WTC11 (cell line): Measurements from ENCODE around the gene RUBCN. TPM values are rescaled to one million over a fixed set of nuclear protein-coding genes. Genes with fewer than 3 reads are reported as not detected.
"Not testable (repeated sequence)": the region's sequence is repeated elsewhere in the genome, so short reads cannot be mapped to it uniquely, and the experiment has no call there.

Experiments
- ATAC-seq: fragments of 200-7000 bp; cut with Tn5 transposase; 2 replicates; pipeline ENCODE4 v1.10.0; 2021; ENCODE audit warnings: mild to moderate bottlenecking, moderate library complexity
- CTCF ChIA-PET: fragments of 300-600 bp; sonication (Branson Sonifier 250); formaldehyde crosslinking; loops from one replicate; lab custom pipeline; 2021; ENCODE audit warnings: antibody characterized with exemption; lab: Charles Lee
- POLR2A ChIA-PET: fragments of 350-600 bp; sonication (Branson Sonifier 250); formaldehyde crosslinking; loops from one replicate; lab custom pipeline; 2021; ENCODE audit warnings: antibody characterized with exemption; lab: Charles Lee
- DNase-seq: peaks from one replicate; pipeline ENCODE4 v3.0.0; 2021; ENCODE audit warnings: low spot score
- H3K27ac Mint-ChIP-seq: 2 replicates; pipeline ENCODE4 v1.8.0; 2021; ENCODE audit warnings: mixed read lengths
- H3K27me3 Mint-ChIP-seq: 2 replicates; pipeline ENCODE4 v1.8.0; 2021; ENCODE audit warnings: low read depth, mild to moderate bottlenecking, moderate library complexity, mixed read lengths
- H3K36me3 Mint-ChIP-seq: 2 replicates; pipeline ENCODE4 v1.8.0; 2021; ENCODE audit warnings: mixed read lengths
- H3K4me1 Mint-ChIP-seq: 2 replicates; pipeline ENCODE4 v1.8.0; 2022; ENCODE audit warnings: mixed read lengths
- H3K4me3 Mint-ChIP-seq: 2 replicates; pipeline ENCODE4 v1.8.0; 2021; ENCODE audit warnings: mild to moderate bottlenecking, moderate library complexity, mixed read lengths
- H3K9me3 Mint-ChIP-seq: 2 replicates; pipeline ENCODE4 v1.8.0; 2021; ENCODE audit warnings: mixed read lengths
- ERG ChIP-seq: fragments of 250-450 bp; sonication (Bioruptor Pico); IDR thresholded peaks from 2 replicates; pipeline ENCODE4 v1.8.0; 2021; ENCODE audit warnings: mild to moderate bottlenecking
- ESRRA ChIP-seq: sonication (generic); formaldehyde crosslinking; IDR thresholded peaks from 2 replicates; pipeline ENCODE4 v1.8.1; 2022; ENCODE audit warnings: mild to moderate bottlenecking, missing genetic modification reagents, borderline replicate concordance
- FOXP1 ChIP-seq: sonication (generic); formaldehyde crosslinking; IDR thresholded peaks from 2 replicates; pipeline ENCODE4 v1.8.0; 2022; ENCODE audit warnings: missing genetic modification reagents, mild to moderate bottlenecking, moderate library complexity, borderline replicate concordance
- MYBL2 ChIP-seq: sonication (generic); formaldehyde crosslinking; IDR thresholded peaks from 2 replicates; pipeline ENCODE4 v1.8.1; 2023; ENCODE audit warnings: mild to moderate bottlenecking, moderate library complexity, missing genetic modification reagents
- PRDM15 ChIP-seq: sonication (generic); formaldehyde crosslinking; IDR thresholded peaks from 2 replicates; pipeline ENCODE4 v1.8.0; 2022; ENCODE audit warnings: missing genetic modification reagents
- PRRX2 ChIP-seq: fragments of 250-450 bp; sonication (Bioruptor Pico); IDR thresholded peaks from 2 replicates; pipeline ENCODE4 v1.8.0; 2021; ENCODE audit warnings: mild to moderate bottlenecking
- SOX15 ChIP-seq: fragments of 250-450 bp; sonication (Bioruptor Pico); IDR thresholded peaks from 2 replicates; pipeline ENCODE4 v1.9.0; 2021; ENCODE audit warnings: mild to moderate bottlenecking
- TP53 ChIP-seq: sonication (generic); formaldehyde crosslinking; IDR thresholded peaks from 2 replicates; pipeline ENCODE4 v1.8.1; 2023; ENCODE audit warnings: mild to moderate bottlenecking, missing genetic modification reagents
- ZBTB43 ChIP-seq: sonication (generic); formaldehyde crosslinking; IDR thresholded peaks from 2 replicates; pipeline ENCODE4 v1.8.1; 2023; ENCODE audit warnings: mild to moderate bottlenecking, missing genetic modification reagents
- ZSCAN18 ChIP-seq: fragments of 250-450 bp; sonication (Bioruptor Pico); IDR thresholded peaks from 2 replicates; pipeline ENCODE4 v2.1.2; 2022; ENCODE audit warnings: mild to moderate bottlenecking, moderate library complexity
- total RNA-seq: library from RNA; stranded (reverse); gene quantifications from 3 replicates; pipeline ENCODE4 v1.2.3, GENCODE V29; 2021

Gene RUBCN
- total RNA-seq, 1 experiment from 2014 or later = 22.9 TPM

GRCh38 chr3:197670361-197670760 lies 66.3 kb downstream of the RUBCN start (continued):
- TF ChIP-seq FOXP1 (CRISPR knock-in tag) (no peak), MYBL2 (CRISPR knock-in tag) (no peak), ZSCAN18 (CRISPR knock-in tag) (no peak), SOX15 (CRISPR knock-in tag) (no peak), PRDM15 (CRISPR knock-in tag) (no peak)

GRCh38 chr3:197667968-197668367 lies 68.7 kb downstream of the RUBCN start:
- Mint-ChIP-seq H3K4me1 (no peaks in the 10 kb centered on the region), H3K27ac (no peak overlapping the region), H3K27me3 (peaks cover 2% of the 10 kb centered on the region; the same call in 1 of the 2 replicates), H3K36me3 (no peaks in the 10 kb centered on the region; the same call in 1 of the 2 replicates), H3K4me3 (no peak overlapping the region), H3K9me3 (no peaks in the 10 kb centered on the region)
- TF ChIP-seq ZBTB43 (CRISPR knock-in tag) (no peak), TP53 (no peak), ERG (no peak), PRRX2 (CRISPR knock-in tag) (no peak), SOX15 (CRISPR knock-in tag) (no peak), ESRRA (no peak)
- ATAC-seq (no peak), DNase-seq (no peak)
- ChIA-PET CTCF (interaction anchor here (0.7 kb wide), 1 partner anchor 69 kb away, joined by 3 read pairs; no protein-coding TSS in a partner anchor), POLR2A (no interaction called here)

- POLR2A ChIA-PET, DNase-seq, H3K4me3 Mint-ChIP-seq, H3K36me3 Mint-ChIP-seq, H3K4me1 Mint-ChIP-seq, ATAC-seq, H3K9me3 Mint-ChIP-seq, H3K27me3 Mint-ChIP-seq: not testable (repeated sequence)
- 0 out of 2 replicates have a peak overlapping the region, but pooled peaks have one; percentile 68 for H3K27ac Mint-ChIP-seq
- CTCF ChIA-PET = interaction anchor here (0.7 kb wide), 1 partner anchor 68 kb away, joined by 3 read pairs; no protein-coding TSS in a partner anchor
Measured at GRCh38 chr3:197667293-197667692, 69.4 kb downstream of the RUBCN start.

- H3K4me1 Mint-ChIP-seq, H3K36me3 Mint-ChIP-seq, DNase-seq: not testable (repeated sequence)
Measured at GRCh38 chr3:197666221-197666842, 70.4 kb downstream of the RUBCN start.

GRCh38 chr3:197665549-197665948 lies 71.2 kb downstream of the RUBCN start:
- POLR2A ChIA-PET, H3K27ac Mint-ChIP-seq, H3K9me3 Mint-ChIP-seq, H3K27me3 Mint-ChIP-seq, H3K4me3 Mint-ChIP-seq, DNase-seq, H3K36me3 Mint-ChIP-seq, CTCF ChIA-PET, H3K4me1 Mint-ChIP-seq: not testable (repeated sequence)
- ATAC-seq = peak; percentile 43

More at GRCh38 chr3:197666221-197666842, 70.4 kb downstream of the RUBCN start:
- ATAC-seq, POLR2A ChIA-PET, H3K27ac Mint-ChIP-seq, CTCF ChIA-PET, H3K4me3 Mint-ChIP-seq, H3K9me3 Mint-ChIP-seq, H3K27me3 Mint-ChIP-seq: not testable (repeated sequence)

- H3K4me3 Mint-ChIP-seq = 0 out of 2 replicates have a peak overlapping the region, but pooled peaks have one; percentile 31
- H3K4me1 Mint-ChIP-seq, H3K36me3 Mint-ChIP-seq, H3K9me3 Mint-ChIP-seq, H3K27me3 Mint-ChIP-seq, H3K27ac Mint-ChIP-seq, POLR2A ChIA-PET, CTCF ChIA-PET, DNase-seq: not testable (repeated sequence)
- peak; percentile 91 for ATAC-seq
Measured at GRCh38 chr3:197665142-197665491, 71.6 kb downstream of the RUBCN start.

- H3K4me1 Mint-ChIP-seq, POLR2A ChIA-PET, H3K27me3 Mint-ChIP-seq, H3K27ac Mint-ChIP-seq, H3K9me3 Mint-ChIP-seq, H3K36me3 Mint-ChIP-seq, DNase-seq, CTCF ChIA-PET: not testable (repeated sequence)
- 0 out of 2 replicates have a peak overlapping the region, but pooled peaks have one; percentile 31 for H3K4me3 Mint-ChIP-seq
- ATAC-seq = peak; percentile 62
Measured at GRCh38 chr3:197664414-197665141, 72.1 kb downstream of the RUBCN start.
